Right lung (tissue), 5 donors: ENCODE measurements around the gene APOBEC4. TPM values are rescaled to one million over a fixed set of nuclear protein-coding genes. Genes with fewer than 3 reads are reported as not detected.

Source experiments
- DNase-seq, 2 donors: peaks; one replicate each; pipeline ENCODE4 v3.0.0-alpha.2; 2013
- polyA plus RNA-seq, 5 donors: library from polyadenylated mRNA; unstranded; fragments of 120-200 nt; gene quantifications; one replicate each; pipeline versions ENCODE4 v1.2.1 to v1.2.3, GENCODE V29; 2013; ENCODE audit warnings: inconsistent platforms in 1 of 5, low replicate concordance in 1 of 5; ENCODE audit not compliant: insufficient read length in 5 of 5, insufficient read depth in 1 of 5

The APOBEC4 gene
- polyA plus RNA-seq, 5 donors: 0.50 to 2.6 (median 1.3) TPM

DNA sequence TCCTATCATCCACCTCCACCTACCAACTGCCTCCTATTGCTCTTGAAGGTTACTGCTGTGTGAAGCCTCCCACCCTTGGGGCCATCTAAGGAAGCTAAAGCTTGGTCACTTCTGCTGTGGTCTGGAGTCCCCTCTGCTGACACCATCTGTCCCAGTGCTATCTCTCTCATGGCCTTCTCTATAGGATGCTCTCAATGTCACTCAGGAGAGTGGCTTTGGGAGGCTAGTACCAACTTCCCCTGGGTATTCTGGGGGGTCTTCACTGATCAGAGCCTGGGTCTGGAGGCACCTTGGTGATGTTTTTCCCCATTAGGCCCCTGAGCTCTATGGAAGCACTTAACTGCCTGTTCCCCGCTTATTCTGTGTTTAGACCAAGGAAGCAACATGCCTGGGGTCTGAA is 50.6 kb downstream of the APOBEC4 start:
- DNase-seq: no peak

DNA sequence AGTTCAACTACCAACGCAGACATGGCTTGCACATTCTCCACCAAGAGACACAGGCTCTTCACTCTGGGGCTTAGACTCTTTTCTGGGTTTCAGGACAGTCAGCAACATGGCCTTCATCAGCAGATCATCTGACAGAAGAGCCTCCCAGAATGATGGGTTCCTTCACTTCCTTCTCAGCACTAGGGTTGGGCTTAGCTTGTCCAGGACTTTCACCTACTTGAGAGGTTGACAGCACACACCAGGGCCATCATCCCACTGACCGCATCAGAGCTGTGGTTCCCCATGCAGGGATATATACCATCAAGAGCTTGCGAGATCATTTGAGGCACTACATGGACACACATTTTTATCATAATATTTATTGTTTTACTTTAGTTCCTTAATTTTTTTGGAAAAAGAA is 52.5 kb downstream of the APOBEC4 start:
- no peak for DNase-seq

DNA sequence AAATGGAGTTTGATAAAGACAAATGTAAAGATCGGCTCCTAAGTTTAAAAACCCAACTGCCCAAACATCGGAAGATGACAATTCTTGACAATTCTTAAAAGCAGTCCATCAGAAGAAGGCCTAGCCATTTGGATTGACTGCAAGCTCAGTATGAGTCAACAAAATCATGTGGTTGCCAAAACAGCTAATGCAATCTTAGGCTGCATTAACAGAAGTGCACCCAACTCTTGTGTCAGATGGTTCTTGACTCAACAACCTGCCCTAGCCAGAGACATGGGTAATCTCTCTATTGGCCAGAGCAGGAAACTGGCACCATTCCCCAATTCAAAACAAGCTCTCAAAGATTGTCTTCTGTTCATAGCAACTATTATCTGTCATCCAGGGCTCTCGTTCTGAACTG is 53.0 kb downstream of the APOBEC4 start:
- no peak for DNase-seq

DNA sequence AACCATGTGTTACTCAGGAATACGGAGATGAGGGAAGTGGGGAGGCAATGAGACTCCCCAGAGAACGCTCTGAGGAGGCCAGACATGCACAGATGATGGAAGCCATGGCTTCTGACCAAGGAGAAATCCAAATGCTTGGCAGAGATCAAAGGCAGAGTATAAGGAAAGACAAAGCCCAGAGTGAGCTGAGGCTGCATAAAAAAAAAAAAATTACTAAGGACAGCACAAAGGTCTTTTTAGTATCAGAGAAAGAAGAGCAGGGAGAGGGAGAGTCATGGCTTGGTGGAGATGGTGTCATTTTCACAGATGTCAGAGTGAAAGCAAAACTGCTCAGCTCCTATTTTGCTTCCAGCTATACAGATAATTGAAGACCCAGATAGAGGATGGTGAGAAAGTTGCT is 54.7 kb downstream of the APOBEC4 start:
- DNase-seq: no peak

DNA sequence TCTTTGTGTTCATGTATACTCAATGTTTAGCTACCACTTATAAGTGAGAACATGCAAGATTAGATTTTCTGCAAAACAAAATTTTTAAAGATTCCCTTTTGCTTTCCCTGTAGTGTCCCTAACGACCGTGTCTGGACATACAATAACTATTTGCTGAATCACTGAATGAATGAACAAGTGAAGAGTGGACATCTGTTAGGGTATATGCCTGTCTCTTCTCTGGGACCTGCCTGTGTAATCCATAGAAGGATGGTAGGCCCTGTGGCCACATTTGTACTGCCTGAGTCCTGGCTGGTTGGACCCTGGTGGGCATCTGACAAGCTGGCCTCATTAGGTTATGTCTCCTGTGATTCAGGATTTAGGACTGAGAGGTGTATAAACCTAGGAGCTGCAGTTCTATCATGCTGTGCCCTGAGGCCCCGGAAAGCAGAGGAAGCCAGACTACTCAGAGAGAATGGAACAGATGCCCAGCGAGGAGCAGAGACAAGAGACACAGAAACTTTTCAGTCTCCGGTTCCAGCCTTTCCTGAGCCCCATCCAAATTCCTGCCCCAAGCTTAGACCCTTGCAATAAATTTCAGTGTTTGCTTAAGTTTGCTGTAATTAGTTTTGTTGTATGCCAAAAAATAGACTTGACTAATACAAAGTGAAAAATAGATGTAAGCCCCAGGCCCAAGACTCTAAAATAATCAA is 55.3 kb downstream of the APOBEC4 start:
- no peak for DNase-seq

DNA sequence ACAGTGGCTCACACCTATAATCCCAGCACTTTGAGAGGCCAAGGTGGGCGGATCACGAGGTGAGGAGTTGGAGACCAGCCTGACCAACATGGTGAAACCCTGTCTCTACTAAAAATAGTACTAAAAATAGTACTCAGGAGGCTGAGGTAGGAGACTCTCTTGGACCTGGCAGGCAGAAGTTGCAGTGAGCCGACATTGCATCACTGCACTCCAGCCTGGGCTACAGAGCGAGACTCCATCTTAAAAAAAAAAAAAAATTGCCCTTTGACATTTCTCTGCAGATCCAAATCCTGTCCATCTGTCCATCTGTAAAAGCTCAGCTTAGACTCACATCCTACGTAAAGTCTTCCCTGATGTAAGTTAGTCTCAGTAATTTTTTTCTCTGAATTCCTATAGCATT is 56.6 kb downstream of the APOBEC4 start:
- DNase-seq: no peak

Other genes starting within 250 kb of the APOBEC4 start
- gene NMNAT2, start 234.9 kb downstream of the APOBEC4 start, polyA plus RNA-seq: 1 to 10 TPM; 1.2 to 2.6 (median 1.5) TPM
- 10 to 100 TPM; 55.4 to 71.0 (median 67.0) TPM for gene SMG7, start 180.8 kb downstream of the APOBEC4 start, polyA plus RNA-seq
- 1 to 10 TPM; 5.4 to 7.1 (median 6.7) TPM for gene NCF2, start 62.9 kb downstream of the APOBEC4 start, polyA plus RNA-seq
- gene ARPC5, start 17.5 kb downstream of the APOBEC4 start, polyA plus RNA-seq: 100 to 1,000 TPM; 119 to 159 (median 146) TPM
- gene RGL1, start 151.8 kb upstream of the APOBEC4 start, polyA plus RNA-seq: 10 to 100 TPM; 35.2 to 44.1 (median 41.1) TPM